ENCODE results near the gene FIGNL1.

Gene FIGNL1

GRCh38 chr7:50492770-50493519, 42.8 kb upstream of the FIGNL1 start:
- H3K4me3 ChIP-seq (ENCODE audit: low read depth, low read length), result no peak overlapping the region
- TF ChIP-seq, protein P1, sequence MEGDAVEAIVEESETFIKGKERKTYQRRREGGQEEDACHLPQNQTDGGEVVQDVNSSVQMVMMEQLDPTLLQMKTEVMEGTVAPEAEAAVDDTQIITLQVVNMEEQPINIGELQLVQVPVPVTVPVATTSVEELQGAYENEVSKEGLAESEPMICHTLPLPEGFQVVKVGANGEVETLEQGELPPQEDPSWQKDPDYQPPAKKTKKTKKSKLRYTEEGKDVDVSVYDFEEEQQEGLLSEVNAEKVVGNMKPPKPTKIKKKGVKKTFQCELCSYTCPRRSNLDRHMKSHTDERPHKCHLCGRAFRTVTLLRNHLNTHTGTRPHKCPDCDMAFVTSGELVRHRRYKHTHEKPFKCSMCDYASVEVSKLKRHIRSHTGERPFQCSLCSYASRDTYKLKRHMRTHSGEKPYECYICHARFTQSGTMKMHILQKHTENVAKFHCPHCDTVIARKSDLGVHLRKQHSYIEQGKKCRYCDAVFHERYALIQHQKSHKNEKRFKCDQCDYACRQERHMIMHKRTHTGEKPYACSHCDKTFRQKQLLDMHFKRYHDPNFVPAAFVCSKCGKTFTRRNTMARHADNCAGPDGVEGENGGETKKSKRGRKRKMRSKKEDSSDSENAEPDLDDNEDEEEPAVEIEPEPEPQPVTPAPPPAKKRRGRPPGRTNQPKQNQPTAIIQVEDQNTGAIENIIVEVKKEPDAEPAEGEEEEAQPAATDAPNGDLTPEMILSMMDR (IDR thresholded peaks at IDR 0.05; ENCODE audit: insufficient read depth, low read depth, low read length, missing control alignments), result no peak
- no peak for DNase-seq (ENCODE audit: low read depth)

- TF ChIP-seq, protein P1 (IDR thresholded peaks at IDR 0.05; ENCODE audit: insufficient read depth, low read depth, low read length, missing control alignments), result no peak
- no peak overlapping the region for H3K4me3 ChIP-seq (ENCODE audit: low read depth, low read length)
- no peak for DNase-seq (ENCODE audit: low read depth)
Observed at GRCh38 chr7:50491943-50492342, 41.8 kb upstream of the FIGNL1 start.

DNA sequence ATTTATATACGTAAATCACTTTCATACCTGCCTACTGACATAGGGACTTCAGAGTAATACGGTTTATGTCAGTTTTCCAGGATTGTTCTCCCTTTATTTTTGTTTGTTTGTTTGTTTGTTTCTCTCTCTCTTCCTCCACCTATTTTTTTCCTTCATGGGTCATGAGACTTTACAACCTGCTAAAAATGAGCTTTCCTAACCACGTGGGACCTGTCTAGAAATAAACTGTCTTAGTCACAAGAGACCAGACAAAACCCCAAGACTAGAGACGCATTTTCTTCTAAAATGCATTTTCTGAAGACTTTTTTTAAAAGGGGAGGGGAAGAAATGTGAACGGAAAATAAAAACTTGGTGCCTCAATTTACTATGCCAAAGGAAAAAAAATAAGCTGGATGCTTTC, 41.1 kb upstream of the FIGNL1 start:
- DNase-seq (ENCODE audit: low read depth), result no peak
- no peak overlapping the region for H3K4me3 ChIP-seq (ENCODE audit: low read depth, low read length)
- TF ChIP-seq, protein P1 (IDR thresholded peaks at IDR 0.05; ENCODE audit: insufficient read depth, low read depth, low read length, missing control alignments), result no peak

DNA sequence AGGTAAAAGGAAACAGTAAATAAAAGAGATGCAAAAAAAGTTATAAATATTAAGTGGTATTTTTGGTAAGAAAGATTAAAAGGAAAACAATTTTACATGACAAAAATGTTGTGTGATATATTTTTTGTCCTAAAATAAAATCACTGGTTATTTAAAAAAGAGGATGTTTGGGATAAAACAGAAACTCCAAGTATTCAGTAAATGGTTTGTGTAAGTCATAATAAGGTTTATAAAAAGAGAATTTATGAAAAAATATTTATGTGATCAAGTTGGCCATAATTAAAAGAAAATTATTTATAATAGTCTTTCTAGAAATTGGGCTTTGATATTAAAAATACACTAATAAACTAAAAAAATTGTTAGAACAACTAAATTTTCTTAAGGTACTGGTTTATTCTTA, 38.2 kb upstream of the FIGNL1 start:
- DNase-seq (ENCODE audit: low read depth), result no peak
- H3K4me3 ChIP-seq (ENCODE audit: low read depth, low read length), result no peak overlapping the region
- TF ChIP-seq, protein P1 (IDR thresholded peaks at IDR 0.05; ENCODE audit: insufficient read depth, low read depth, low read length, missing control alignments), result no peak

GRCh38 chr7:50486512-50486911, 36.4 kb upstream of the FIGNL1 start:
- H3K4me3 ChIP-seq (ENCODE audit: low read depth, low read length), result no peak overlapping the region
- TF ChIP-seq, protein P1 (IDR thresholded peaks at IDR 0.05; ENCODE audit: insufficient read depth, low read depth, low read length, missing control alignments), result no peak
- DNase-seq (ENCODE audit: low read depth), result no peak

GRCh38 chr7:50481867-50482266, 31.7 kb upstream of the FIGNL1 start:
- no peak for DNase-seq (ENCODE audit: low read depth)
- TF ChIP-seq, protein P1 (IDR thresholded peaks at IDR 0.05; ENCODE audit: insufficient read depth, low read depth, low read length, missing control alignments), result no peak
- H3K4me3 ChIP-seq (ENCODE audit: low read depth, low read length), result no peak overlapping the region

- no peak for DNase-seq (ENCODE audit: low read depth)
- TF ChIP-seq, protein P1 (IDR thresholded peaks at IDR 0.05; ENCODE audit: insufficient read depth, low read depth, low read length, missing control alignments), result no peak
Observed at GRCh38 chr7:50480797-50481196, 30.6 kb upstream of the FIGNL1 start.

More at GRCh38 chr7:50480797-50481196, 30.6 kb upstream of the FIGNL1 start:
- no peak overlapping the region for H3K4me3 ChIP-seq (ENCODE audit: low read depth, low read length)

Measured in GM12865 (cell line).